ENCODE results near the gene TTC33.

Gene TTC33

GRCh38 chr5:40681363-40682153, 74.2 kb downstream of the TTC33 start:
- TF ChIP-seq SPI1 (IDR thresholded peaks at IDR 0.05; ENCODE audit: low read depth, low read length) (no peak), TAF1 (IDR thresholded peaks at IDR 0.05; ENCODE audit: low read depth, low read length) (no peak), PAX5 (IDR thresholded peaks at IDR 0.05; ENCODE audit: insufficient read depth, low read length, severe bottlenecking) (no peak), POLR2A (IDR thresholded peaks at IDR 0.05; ENCODE audit: low read depth, low read length) (peak; percentile 34; the same call in 1 of the 2 replicates)
- DNase-seq (ENCODE audit: insufficient read length, low spot score) (no peak), FAIRE-seq (peak; percentile 61)

- peak; percentile 17 for DNase-seq (ENCODE audit: insufficient read length, low spot score)
- FAIRE-seq = no peak
- no peak for TF ChIP-seq TAF1 (IDR thresholded peaks at IDR 0.05; ENCODE audit: low read depth, low read length)
- no peak for TF ChIP-seq POLR2AphosphoS5 (IDR thresholded peaks at IDR 0.05; ENCODE audit: low read depth, low read length)
- TF ChIP-seq POU2F2 (IDR thresholded peaks at IDR 0.05; ENCODE audit: low read depth, low read length) = no peak
Observed at GRCh38 chr5:40680741-40681362, 74.9 kb downstream of the TTC33 start.

GRCh38 chr5:40679913-40680681, 75.7 kb downstream of the TTC33 start, which contains the start of gene PTGER4:
PTGER4 (plus strand) TSS chr5:40679915; CDS start chr5:40680994, 1,079 bp downstream.
- DNase-seq (ENCODE audit: insufficient read length, low spot score) = no peak

GRCh38 chr5:40679148-40679912, 76.4 kb downstream of the TTC33 start:
- FAIRE-seq = peak; percentile 33
- peak; percentile 59 for DNase-seq (ENCODE audit: insufficient read length, low spot score)
- no peak for TF ChIP-seq TAF1 (IDR thresholded peaks at IDR 0.05; ENCODE audit: low read depth, low read length)
- TF ChIP-seq SPI1 (IDR thresholded peaks at IDR 0.05; ENCODE audit: low read depth, low read length) = no peak
- no peak for TF ChIP-seq POLR2AphosphoS5 (IDR thresholded peaks at IDR 0.05; ENCODE audit: low read depth, low read length)
- TF ChIP-seq PAX5 (IDR thresholded peaks at IDR 0.05; ENCODE audit: insufficient read depth, low read length, severe bottlenecking) = no peak
- TF ChIP-seq POLR2A (IDR thresholded peaks at IDR 0.05; ENCODE audit: low read depth, low read length) = no peak
- no peak for TF ChIP-seq POU2F2 (IDR thresholded peaks at IDR 0.05; ENCODE audit: low read depth, low read length)

More at GRCh38 chr5:40679913-40680681, 75.7 kb downstream of the TTC33 start, which contains the start of gene PTGER4:
- no peak for FAIRE-seq
- no peak for TF ChIP-seq POLR2AphosphoS5 (IDR thresholded peaks at IDR 0.05; ENCODE audit: low read depth, low read length)
- peak; percentile 41; the same call in 1 of the 2 replicates for TF ChIP-seq TAF1 (IDR thresholded peaks at IDR 0.05; ENCODE audit: low read depth, low read length)

- DNase-seq (ENCODE audit: insufficient read length, low spot score) = no peak
- TF ChIP-seq POLR2AphosphoS5 (IDR thresholded peaks at IDR 0.05; ENCODE audit: low read depth, low read length) (no peak), PAX5 (IDR thresholded peaks at IDR 0.05; ENCODE audit: insufficient read depth, low read length, severe bottlenecking) (no peak), POU2F2 (IDR thresholded peaks at IDR 0.05; ENCODE audit: low read depth, low read length) (no peak), TAF1 (IDR thresholded peaks at IDR 0.05; ENCODE audit: low read depth, low read length) (no peak), SPI1 (IDR thresholded peaks at IDR 0.05; ENCODE audit: low read depth, low read length) (no peak), POLR2A (IDR thresholded peaks at IDR 0.05; ENCODE audit: low read depth, low read length) (no peak)
- FAIRE-seq = no peak
Observed at GRCh38 chr5:40678460-40679147, 77.2 kb downstream of the TTC33 start.

GRCh38 chr5:40678026-40678425, 77.7 kb downstream of the TTC33 start:
- FAIRE-seq = no peak
- no peak for DNase-seq (ENCODE audit: insufficient read length, low spot score)
- TF ChIP-seq POLR2A (IDR thresholded peaks at IDR 0.05; ENCODE audit: low read depth, low read length) (no peak), POU2F2 (IDR thresholded peaks at IDR 0.05; ENCODE audit: low read depth, low read length) (no peak), PAX5 (IDR thresholded peaks at IDR 0.05; ENCODE audit: insufficient read depth, low read length, severe bottlenecking) (no peak), SPI1 (IDR thresholded peaks at IDR 0.05; ENCODE audit: low read depth, low read length) (no peak), TAF1 (IDR thresholded peaks at IDR 0.05; ENCODE audit: low read depth, low read length) (no peak), POLR2AphosphoS5 (IDR thresholded peaks at IDR 0.05; ENCODE audit: low read depth, low read length) (no peak)

GRCh38 chr5:40677456-40677855, 78.3 kb downstream of the TTC33 start:
- DNase-seq (ENCODE audit: insufficient read length, low spot score) = no peak
- FAIRE-seq = no peak
- TF ChIP-seq POLR2A (IDR thresholded peaks at IDR 0.05; ENCODE audit: low read depth, low read length) (no peak), PAX5 (IDR thresholded peaks at IDR 0.05; ENCODE audit: insufficient read depth, low read length, severe bottlenecking) (no peak), POLR2AphosphoS5 (IDR thresholded peaks at IDR 0.05; ENCODE audit: low read depth, low read length) (no peak), POU2F2 (IDR thresholded peaks at IDR 0.05; ENCODE audit: low read depth, low read length) (no peak), TAF1 (IDR thresholded peaks at IDR 0.05; ENCODE audit: low read depth, low read length) (no peak), SPI1 (IDR thresholded peaks at IDR 0.05; ENCODE audit: low read depth, low read length) (no peak)

- FAIRE-seq (no peak), DNase-seq (ENCODE audit: insufficient read length, low spot score) (no peak)
- TF ChIP-seq POLR2AphosphoS5 (IDR thresholded peaks at IDR 0.05; ENCODE audit: low read depth, low read length) (no peak), TAF1 (IDR thresholded peaks at IDR 0.05; ENCODE audit: low read depth, low read length) (no peak), PAX5 (IDR thresholded peaks at IDR 0.05; ENCODE audit: insufficient read depth, low read length, severe bottlenecking) (no peak), SPI1 (IDR thresholded peaks at IDR 0.05; ENCODE audit: low read depth, low read length) (no peak), POU2F2 (IDR thresholded peaks at IDR 0.05; ENCODE audit: low read depth, low read length) (no peak), POLR2A (IDR thresholded peaks at IDR 0.05; ENCODE audit: low read depth, low read length) (no peak)
Observed at GRCh38 chr5:40676613-40677343, 79.0 kb downstream of the TTC33 start.

All from GM12891 (cell line).